ENCODE data around the gene SLC41A1.

SLC41A1 gene

GRCh38 chr1:205785446-205785845, 27.6 kb downstream of the SLC41A1 start:
- DNase-seq: no peak

- DNase-seq: no peak
These were observed 29.1 kb downstream of the SLC41A1 start for GRCh38 chr1:205783904-205784303.

GRCh38 chr1:205783433-205783795, 29.6 kb downstream of the SLC41A1 start:
- no peak for DNase-seq

- no peak for DNase-seq
These were observed 30.2 kb downstream of the SLC41A1 start for GRCh38 chr1:205782627-205783432.

GRCh38 chr1:205780335-205780734, 32.7 kb downstream of the SLC41A1 start:
- no peak for DNase-seq

GRCh38 chr1:205777994-205778393, 35.0 kb downstream of the SLC41A1 start:
- DNase-seq: no peak

GRCh38 chr1:205775717-205776056, 37.3 kb downstream of the SLC41A1 start:
- no peak for DNase-seq

- DNase-seq: peak; percentile 79
These were observed 37.8 kb downstream of the SLC41A1 start, which contains the start of gene RAB29 for GRCh38 chr1:205775015-205775716. TSS of gene RAB29 (minus strand) at chr1:205775482. CDS start at chr1:205774956, 526 bp downstream.

GRCh38 chr1:205774198-205775014, 38.6 kb downstream of the SLC41A1 start:
- DNase-seq: peak; percentile 36

- no peak for DNase-seq
These were observed 40.4 kb downstream of the SLC41A1 start for GRCh38 chr1:205772607-205773032.

- no peak for DNase-seq
These were observed 42.4 kb downstream of the SLC41A1 start for GRCh38 chr1:205770618-205771017.

GRCh38 chr1:205769641-205770365, 43.2 kb downstream of the SLC41A1 start:
- DNase-seq: no peak

GRCh38 chr1:205767248-205767647, 45.8 kb downstream of the SLC41A1 start:
- no peak for DNase-seq

- DNase-seq: no peak
These were observed 46.4 kb downstream of the SLC41A1 start for GRCh38 chr1:205766570-205766969.

- DNase-seq: no peak
These were observed 47.0 kb downstream of the SLC41A1 start for GRCh38 chr1:205766038-205766437.

GRCh38 chr1:205764578-205764977, 48.4 kb downstream of the SLC41A1 start:
- no peak for DNase-seq

- no peak for DNase-seq
These were observed 49.0 kb downstream of the SLC41A1 start for GRCh38 chr1:205763980-205764379.

GRCh38 chr1:205760606-205761005, 52.4 kb downstream of the SLC41A1 start:
- DNase-seq: no peak

GRCh38 chr1:205756552-205756951, 56.4 kb downstream of the SLC41A1 start:
- no peak for DNase-seq

GRCh38 chr1:205754857-205755256, 58.1 kb downstream of the SLC41A1 start:
- no peak for DNase-seq

GRCh38 chr1:205751036-205751651, 61.9 kb downstream of the SLC41A1 start:
- no peak for DNase-seq

All from T-helper 9 cell (primary cell).